Measurements from ENCODE around the gene DMWD. TPM values are rescaled to one million over a fixed set of nuclear protein-coding genes. Genes with fewer than 3 reads are reported as not detected.

DMWD gene
- total and polyA plus RNA-seq, 2 of the 13 experiments (the other 11 are each of a cell fraction or from before 2014, with no cell fraction given) = 10.3 to 14.9 TPM

- TF ChIP-seq, protein P1, sequence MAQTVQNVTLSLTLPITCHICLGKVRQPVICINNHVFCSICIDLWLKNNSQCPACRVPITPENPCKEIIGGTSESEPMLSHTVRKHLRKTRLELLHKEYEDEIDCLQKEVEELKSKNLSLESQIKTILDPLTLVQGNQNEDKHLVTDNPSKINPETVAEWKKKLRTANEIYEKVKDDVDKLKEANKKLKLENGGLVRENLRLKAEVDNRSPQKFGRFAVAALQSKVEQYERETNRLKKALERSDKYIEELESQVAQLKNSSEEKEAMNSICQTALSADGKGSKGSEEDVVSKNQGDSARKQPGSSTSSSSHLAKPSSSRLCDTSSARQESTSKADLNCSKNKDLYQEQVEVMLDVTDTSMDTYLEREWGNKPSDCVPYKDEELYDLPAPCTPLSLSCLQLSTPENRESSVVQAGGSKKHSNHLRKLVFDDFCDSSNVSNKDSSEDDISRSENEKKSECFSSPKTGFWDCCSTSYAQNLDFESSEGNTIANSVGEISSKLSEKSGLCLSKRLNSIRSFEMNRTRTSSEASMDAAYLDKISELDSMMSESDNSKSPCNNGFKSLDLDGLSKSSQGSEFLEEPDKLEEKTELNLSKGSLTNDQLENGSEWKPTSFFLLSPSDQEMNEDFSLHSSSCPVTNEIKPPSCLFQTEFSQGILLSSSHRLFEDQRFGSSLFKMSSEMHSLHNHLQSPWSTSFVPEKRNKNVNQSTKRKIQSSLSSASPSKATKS (CRISPR knock-in tag; IDR thresholded peaks at IDR 0.05) = 0 out of 2 replicates have a peak, but pooled peaks have one; percentile 42
- TF ChIP-seq, protein P2, sequence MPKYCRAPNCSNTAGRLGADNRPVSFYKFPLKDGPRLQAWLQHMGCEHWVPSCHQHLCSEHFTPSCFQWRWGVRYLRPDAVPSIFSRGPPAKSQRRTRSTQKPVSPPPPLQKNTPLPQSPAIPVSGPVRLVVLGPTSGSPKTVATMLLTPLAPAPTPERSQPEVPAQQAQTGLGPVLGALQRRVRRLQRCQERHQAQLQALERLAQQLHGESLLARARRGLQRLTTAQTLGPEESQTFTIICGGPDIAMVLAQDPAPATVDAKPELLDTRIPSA (CRISPR knock-in tag; IDR thresholded peaks at IDR 0.05; ENCODE audit: borderline replicate concordance) = no peak
- no peak for TF ChIP-seq CREB1 (IDR thresholded peaks at IDR 0.05)
- no peak for TF ChIP-seq CREB1 (CRISPR knock-in tag; IDR thresholded peaks at IDR 0.05)
- no peak for TF ChIP-seq ZNF17 (CRISPR knock-in tag; IDR thresholded peaks at IDR 0.05)
- peak; percentile 43; the same call in 1 of the 2 replicates for TF ChIP-seq ZNF724P (CRISPR knock-in tag; IDR thresholded peaks at IDR 0.05; ENCODE audit: borderline replicate concordance)
- no peak for TF ChIP-seq ESRRA (CRISPR knock-in tag; IDR thresholded peaks at IDR 0.05; ENCODE audit: low read depth)
- peak; percentile 40; the same call in 1 of the 2 replicates for TF ChIP-seq SP4 (CRISPR knock-in tag; IDR thresholded peaks at IDR 0.05)
- TF ChIP-seq, protein P3, sequence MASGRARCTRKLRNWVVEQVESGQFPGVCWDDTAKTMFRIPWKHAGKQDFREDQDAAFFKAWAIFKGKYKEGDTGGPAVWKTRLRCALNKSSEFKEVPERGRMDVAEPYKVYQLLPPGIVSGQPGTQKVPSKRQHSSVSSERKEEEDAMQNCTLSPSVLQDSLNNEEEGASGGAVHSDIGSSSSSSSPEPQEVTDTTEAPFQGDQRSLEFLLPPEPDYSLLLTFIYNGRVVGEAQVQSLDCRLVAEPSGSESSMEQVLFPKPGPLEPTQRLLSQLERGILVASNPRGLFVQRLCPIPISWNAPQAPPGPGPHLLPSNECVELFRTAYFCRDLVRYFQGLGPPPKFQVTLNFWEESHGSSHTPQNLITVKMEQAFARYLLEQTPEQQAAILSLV (CRISPR knock-in tag; IDR thresholded peaks at IDR 0.05; ENCODE audit: borderline replicate concordance) = no peak
- no peak for TF ChIP-seq SRSF4 (IDR thresholded peaks at IDR 0.05; ENCODE audit: low read depth, low read length, poor library complexity, severe bottlenecking)
- no peak for TF ChIP-seq ZSCAN12 (CRISPR knock-in tag; IDR thresholded peaks at IDR 0.05)
- peak; percentile 53; the same call in 1 of the 2 replicates for TF ChIP-seq POLR2G (IDR thresholded peaks at IDR 0.05; ENCODE audit: low read depth, low read length)
- peak; percentile 60; the same call in 1 of the 2 replicates for TF ChIP-seq FOXK1 (CRISPR knock-in tag; IDR thresholded peaks at IDR 0.05; ENCODE audit: borderline replicate concordance, low read depth)
- TF ChIP-seq ZBTB1 (CRISPR knock-in tag; IDR thresholded peaks at IDR 0.05; ENCODE audit: borderline replicate concordance) = no peak
- peak; percentile 63; the same call in 1 of the 2 replicates for TF ChIP-seq ZNF225 (CRISPR knock-in tag; IDR thresholded peaks at IDR 0.05)
- peak; percentile 48; the same call in 1 of the 2 replicates for TF ChIP-seq IRX3 (CRISPR knock-in tag; IDR thresholded peaks at IDR 0.05; ENCODE audit: borderline replicate concordance, low read depth)
- no peak for TF ChIP-seq MIXL1 (CRISPR knock-in tag; IDR thresholded peaks at IDR 0.05)
- TF ChIP-seq, protein P4, sequence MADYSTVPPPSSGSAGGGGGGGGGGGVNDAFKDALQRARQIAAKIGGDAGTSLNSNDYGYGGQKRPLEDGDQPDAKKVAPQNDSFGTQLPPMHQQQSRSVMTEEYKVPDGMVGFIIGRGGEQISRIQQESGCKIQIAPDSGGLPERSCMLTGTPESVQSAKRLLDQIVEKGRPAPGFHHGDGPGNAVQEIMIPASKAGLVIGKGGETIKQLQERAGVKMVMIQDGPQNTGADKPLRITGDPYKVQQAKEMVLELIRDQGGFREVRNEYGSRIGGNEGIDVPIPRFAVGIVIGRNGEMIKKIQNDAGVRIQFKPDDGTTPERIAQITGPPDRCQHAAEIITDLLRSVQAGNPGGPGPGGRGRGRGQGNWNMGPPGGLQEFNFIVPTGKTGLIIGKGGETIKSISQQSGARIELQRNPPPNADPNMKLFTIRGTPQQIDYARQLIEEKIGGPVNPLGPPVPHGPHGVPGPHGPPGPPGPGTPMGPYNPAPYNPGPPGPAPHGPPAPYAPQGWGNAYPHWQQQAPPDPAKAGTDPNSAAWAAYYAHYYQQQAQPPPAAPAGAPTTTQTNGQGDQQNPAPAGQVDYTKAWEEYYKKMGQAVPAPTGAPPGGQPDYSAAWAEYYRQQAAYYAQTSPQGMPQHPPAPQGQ (CRISPR knock-in tag; IDR thresholded peaks at IDR 0.05; ENCODE audit: borderline replicate concordance) = no peak
- TF ChIP-seq EZH2 (conservative IDR thresholded peaks at IDR 0.05; ENCODE audit: low read depth, low read length) = no peak
- TF ChIP-seq, protein P5, sequence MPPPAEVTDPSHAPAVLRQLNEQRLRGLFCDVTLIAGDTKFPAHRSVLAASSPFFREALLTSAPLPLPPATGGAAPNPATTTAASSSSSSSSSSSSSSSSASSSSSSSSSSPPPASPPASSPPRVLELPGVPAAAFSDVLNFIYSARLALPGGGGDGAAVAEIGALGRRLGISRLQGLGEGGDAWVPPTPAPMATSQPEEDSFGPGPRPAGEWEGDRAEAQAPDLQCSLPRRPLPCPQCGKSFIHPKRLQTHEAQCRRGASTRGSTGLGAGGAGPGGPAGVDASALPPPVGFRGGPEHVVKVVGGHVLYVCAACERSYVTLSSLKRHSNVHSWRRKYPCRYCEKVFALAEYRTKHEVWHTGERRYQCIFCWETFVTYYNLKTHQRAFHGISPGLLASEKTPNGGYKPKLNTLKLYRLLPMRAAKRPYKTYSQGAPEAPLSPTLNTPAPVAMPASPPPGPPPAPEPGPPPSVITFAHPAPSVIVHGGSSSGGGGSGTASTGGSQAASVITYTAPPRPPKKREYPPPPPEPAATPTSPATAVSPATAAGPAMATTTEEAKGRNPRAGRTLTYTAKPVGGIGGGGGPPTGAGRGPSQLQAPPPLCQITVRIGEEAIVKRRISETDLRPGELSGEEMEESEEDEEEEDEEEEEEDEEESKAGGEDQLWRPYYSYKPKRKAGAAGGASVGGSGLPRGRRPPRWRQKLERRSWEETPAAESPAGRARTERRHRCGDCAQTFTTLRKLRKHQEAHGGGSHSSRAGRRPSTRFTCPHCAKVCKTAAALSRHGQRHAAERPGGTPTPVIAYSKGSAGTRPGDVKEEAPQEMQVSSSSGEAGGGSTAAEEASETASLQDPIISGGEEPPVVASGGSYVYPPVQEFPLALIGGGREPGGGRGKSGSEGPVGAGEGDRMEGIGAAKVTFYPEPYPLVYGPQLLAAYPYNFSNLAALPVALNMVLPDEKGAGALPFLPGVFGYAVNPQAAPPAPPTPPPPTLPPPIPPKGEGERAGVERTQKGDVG (CRISPR knock-in tag; IDR thresholded peaks at IDR 0.05; ENCODE audit: borderline replicate concordance) = no peak
Measured at GRCh38 chr19:45767881-45768654, 24.6 kb downstream of the DMWD start (continued).
